Activated naive CD8-positive, alpha-beta T cell treated with anti-CD3 and anti-CD28 coated beads, Interleukin-2, amount 10 ng/mL, durations not matched to agents 7 days and 5 days (primary cell): ENCODE data around the gene UNC13A. TPM values are rescaled to one million over a fixed set of nuclear protein-coding genes. Genes with fewer than 3 reads are reported as not detected.

ENCODE experiments used
- ATAC-seq: fragments of 150-1000 bp; cut with Tn5 transposase; one replicate; pipeline ENCODE4 v1.10.0; 2021; ENCODE audit warnings: low read depth, moderate library complexity
- POLR2A ChIA-PET: fragments of 350-600 bp; sonication (Branson Sonifier 250); formaldehyde crosslinking; loops from one replicate; lab custom pipeline; 2021; ENCODE audit warnings: antibody characterized with exemption; lab: Charles Lee
- DNase-seq: peaks from one replicate; pipeline ENCODE4 v3.0.0; 2021
- H3K27ac Mint-ChIP-seq: one replicate; pipeline ENCODE4 v1.8.0; 2022; ENCODE audit warnings: mild to moderate bottlenecking, mixed read lengths
- H3K27me3 Mint-ChIP-seq: one replicate; pipeline ENCODE4 v1.8.0; 2022; ENCODE audit warnings: mild to moderate bottlenecking, moderate library complexity, mixed read lengths
- H3K36me3 Mint-ChIP-seq: one replicate; pipeline ENCODE4 v1.8.0; 2021; ENCODE audit warnings: mild to moderate bottlenecking, mixed read lengths
- H3K4me1 Mint-ChIP-seq: one replicate; pipeline ENCODE4 v1.8.0; 2021; ENCODE audit warnings: mixed read lengths
- H3K4me3 Mint-ChIP-seq: one replicate; pipeline ENCODE4 v1.8.0; 2022; ENCODE audit warnings: mild to moderate bottlenecking, moderate library complexity, mixed read lengths
- H3K9me3 Mint-ChIP-seq: one replicate; pipeline ENCODE4 v1.8.0; 2021; ENCODE audit warnings: mixed read lengths
- total RNA-seq, 2 experiments: library from RNA; stranded (reverse); gene quantifications; one replicate each; pipeline ENCODE4 v1.2.3, GENCODE V29; 2021

Gene UNC13A
- total RNA-seq, 2 experiments from 2014 or later: 0.06 to 0.25 TPM

GRCh38 chr19:17647071-17648020, 40.8 kb downstream of the UNC13A start:
- no peaks in the 10 kb centered on the region for H3K4me1 Mint-ChIP-seq
- no peak for ATAC-seq
- H3K36me3 Mint-ChIP-seq: no peaks in the 10 kb centered on the region
- H3K9me3 Mint-ChIP-seq: no peaks in the 10 kb centered on the region
- no peak overlapping the region for H3K27ac Mint-ChIP-seq
- POLR2A ChIA-PET: no interaction called here
- H3K4me3 Mint-ChIP-seq: no peak overlapping the region
- no peaks in the 10 kb centered on the region for H3K27me3 Mint-ChIP-seq
- no peak for DNase-seq

- ATAC-seq: no peak
- H3K4me1 Mint-ChIP-seq: no peaks in the 10 kb centered on the region
These were observed 41.7 kb downstream of the UNC13A start for GRCh38 chr19:17646441-17646840.

GRCh38 chr19:17645339-17645963, 42.7 kb downstream of the UNC13A start:
- DNase-seq: no peak
- H3K36me3 Mint-ChIP-seq: no peaks in the 10 kb centered on the region
- no peak for ATAC-seq
- no peak overlapping the region for H3K4me3 Mint-ChIP-seq
- POLR2A ChIA-PET: no interaction called here
- no peaks in the 10 kb centered on the region for H3K9me3 Mint-ChIP-seq
- no peaks in the 10 kb centered on the region for H3K4me1 Mint-ChIP-seq
- no peaks in the 10 kb centered on the region for H3K27me3 Mint-ChIP-seq
- H3K27ac Mint-ChIP-seq: no peak overlapping the region

More at GRCh38 chr19:17646441-17646840, 41.7 kb downstream of the UNC13A start:
- H3K27ac Mint-ChIP-seq: no peak overlapping the region
- no peak for DNase-seq
- no peaks in the 10 kb centered on the region for H3K36me3 Mint-ChIP-seq
- no peak overlapping the region for H3K4me3 Mint-ChIP-seq
- H3K27me3 Mint-ChIP-seq: no peaks in the 10 kb centered on the region
- no peaks in the 10 kb centered on the region for H3K9me3 Mint-ChIP-seq
- POLR2A ChIA-PET: no interaction called here

- Mint-ChIP-seq H3K36me3 (no peaks in the 10 kb centered on the region), H3K4me3 (no peak overlapping the region), H3K27me3 (peaks cover 4% of the 10 kb centered on the region), H3K9me3 (no peaks in the 10 kb centered on the region), H3K27ac (no peak overlapping the region), H3K4me1 (no peaks in the 10 kb centered on the region)
- no peak for DNase-seq
- POLR2A ChIA-PET: no interaction called here
- no peak for ATAC-seq
These were observed 45.5 kb downstream of the UNC13A start for GRCh38 chr19:17642656-17643055.

GRCh38 chr19:17641846-17642245, 46.3 kb downstream of the UNC13A start:
- DNase-seq (no peak), ATAC-seq (no peak)
- no peak overlapping the region for H3K4me3 Mint-ChIP-seq
- H3K4me1 Mint-ChIP-seq: no peaks in the 10 kb centered on the region
- no peak overlapping the region for H3K27ac Mint-ChIP-seq
- peaks cover 4% of the 10 kb centered on the region for H3K27me3 Mint-ChIP-seq
- H3K9me3 Mint-ChIP-seq: no peaks in the 10 kb centered on the region
- H3K36me3 Mint-ChIP-seq: no peaks in the 10 kb centered on the region
- POLR2A ChIA-PET: no interaction called here

GRCh38 chr19:17641181-17641580, 47.0 kb downstream of the UNC13A start:
- Mint-ChIP-seq H3K9me3 (no peaks in the 10 kb centered on the region), H3K27ac (no peak overlapping the region)
- no peak for DNase-seq

GRCh38 chr19:17633700-17634099, 54.5 kb downstream of the UNC13A start:
- no peaks in the 10 kb centered on the region for H3K9me3 Mint-ChIP-seq
- no peaks in the 10 kb centered on the region for H3K36me3 Mint-ChIP-seq
- no peak for DNase-seq
- ATAC-seq: no peak
- no peak overlapping the region for H3K27ac Mint-ChIP-seq
- peaks cover 2% of the 10 kb centered on the region for H3K27me3 Mint-ChIP-seq
- H3K4me3 Mint-ChIP-seq: no peak overlapping the region
- POLR2A ChIA-PET: no interaction called here
- no peaks in the 10 kb centered on the region for H3K4me1 Mint-ChIP-seq

More at GRCh38 chr19:17641181-17641580, 47.0 kb downstream of the UNC13A start:
- H3K36me3 Mint-ChIP-seq: no peaks in the 10 kb centered on the region
- peaks cover 4% of the 10 kb centered on the region for H3K27me3 Mint-ChIP-seq
- no peak for ATAC-seq
- no peak overlapping the region for H3K4me3 Mint-ChIP-seq
- H3K4me1 Mint-ChIP-seq: no peaks in the 10 kb centered on the region
- POLR2A ChIA-PET: no interaction called here

GRCh38 chr19:17632577-17632976, 55.6 kb downstream of the UNC13A start:
- peaks cover 2% of the 10 kb centered on the region for H3K27me3 Mint-ChIP-seq
- no peak for DNase-seq
- no peak for ATAC-seq

GRCh38 chr19:17629760-17630159, 58.4 kb downstream of the UNC13A start:
- Mint-ChIP-seq H3K36me3 (no peaks in the 10 kb centered on the region), H3K27ac (no peak overlapping the region), H3K27me3 (peaks cover 2% of the 10 kb centered on the region), H3K9me3 (no peaks in the 10 kb centered on the region), H3K4me1 (no peaks in the 10 kb centered on the region), H3K4me3 (no peak overlapping the region)
- DNase-seq (no peak), ATAC-seq (no peak)
- POLR2A ChIA-PET: no interaction called here

More at GRCh38 chr19:17632577-17632976, 55.6 kb downstream of the UNC13A start:
- POLR2A ChIA-PET: no interaction called here
- Mint-ChIP-seq H3K36me3 (no peaks in the 10 kb centered on the region), H3K9me3 (no peaks in the 10 kb centered on the region), H3K4me3 (no peak overlapping the region), H3K4me1 (no peaks in the 10 kb centered on the region), H3K27ac (no peak overlapping the region)

GRCh38 chr19:17627921-17628320, 60.2 kb downstream of the UNC13A start:
- DNase-seq (no peak), ATAC-seq (no peak)
- POLR2A ChIA-PET: no interaction called here
- Mint-ChIP-seq H3K9me3 (no peaks in the 10 kb centered on the region), H3K36me3 (no peaks in the 10 kb centered on the region), H3K4me1 (no peaks in the 10 kb centered on the region), H3K27me3 (peaks cover 2% of the 10 kb centered on the region), H3K27ac (no peak overlapping the region), H3K4me3 (no peak overlapping the region)

GRCh38 chr19:17627161-17627560, 61.0 kb downstream of the UNC13A start:
- peaks cover 2% of the 10 kb centered on the region for H3K4me1 Mint-ChIP-seq
- H3K27me3 Mint-ChIP-seq: peaks cover 2% of the 10 kb centered on the region
- no peaks in the 10 kb centered on the region for H3K36me3 Mint-ChIP-seq
- DNase-seq: no peak
- H3K9me3 Mint-ChIP-seq: no peaks in the 10 kb centered on the region
- H3K4me3 Mint-ChIP-seq: no peak overlapping the region
- H3K27ac Mint-ChIP-seq: no peak overlapping the region
- POLR2A ChIA-PET: no interaction called here
- ATAC-seq: no peak

- Mint-ChIP-seq H3K36me3 (no peaks in the 10 kb centered on the region), H3K4me1 (peaks cover 2% of the 10 kb centered on the region), H3K27ac (no peak overlapping the region), H3K27me3 (peaks cover 2% of the 10 kb centered on the region), H3K4me3 (no peak overlapping the region), H3K9me3 (no peaks in the 10 kb centered on the region)
- ATAC-seq (no peak), DNase-seq (no peak)
- POLR2A ChIA-PET: no interaction called here
These were observed 61.6 kb downstream of the UNC13A start for GRCh38 chr19:17626456-17627015.

GRCh38 chr19:17625980-17626379, 62.2 kb downstream of the UNC13A start:
- no peak overlapping the region for H3K4me3 Mint-ChIP-seq
- ATAC-seq (no peak), DNase-seq (no peak)
- H3K9me3 Mint-ChIP-seq: no peaks in the 10 kb centered on the region
- peaks cover 2% of the 10 kb centered on the region for H3K4me1 Mint-ChIP-seq
- H3K27ac Mint-ChIP-seq: no peak overlapping the region
- H3K27me3 Mint-ChIP-seq: no peaks in the 10 kb centered on the region
- no peaks in the 10 kb centered on the region for H3K36me3 Mint-ChIP-seq
- POLR2A ChIA-PET: no interaction called here
